Measurements from ENCODE around the gene CDK11B.
A peak's percentile ranks its signal among the peaks of the same experiment; 100 is the strongest.

The CDK11B gene

DNA sequence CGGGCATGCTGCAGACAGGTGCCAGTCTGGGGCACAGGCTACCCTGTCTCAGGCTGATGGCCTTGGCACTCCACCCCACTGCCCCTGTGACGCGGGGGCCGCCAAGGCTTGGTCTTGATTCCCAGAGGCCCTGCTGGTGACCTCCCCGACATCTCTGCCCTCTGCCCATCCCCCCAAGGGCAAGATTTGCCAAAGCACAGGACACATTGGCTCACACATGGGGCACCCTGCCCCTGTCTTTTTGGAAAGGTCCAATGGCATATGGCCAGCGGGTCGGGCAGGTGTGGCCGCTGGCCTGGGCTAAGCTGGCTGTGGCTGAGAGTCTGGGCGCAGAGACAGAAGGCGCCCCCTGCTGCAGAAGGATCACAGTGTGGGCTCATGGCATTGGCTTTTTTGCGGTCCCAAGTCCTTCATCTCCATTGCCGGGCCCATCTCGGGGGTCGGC, 38.9 kb downstream of the CDK11B start:
- no peak for TF ChIP-seq POLR2AphosphoS5 (IDR thresholded peaks at IDR 0.05; ENCODE audit: low read depth)
- no peak for TF ChIP-seq GABPA (IDR thresholded peaks at IDR 0.05; ENCODE audit: low read depth)
- TF ChIP-seq, protein P1, sequence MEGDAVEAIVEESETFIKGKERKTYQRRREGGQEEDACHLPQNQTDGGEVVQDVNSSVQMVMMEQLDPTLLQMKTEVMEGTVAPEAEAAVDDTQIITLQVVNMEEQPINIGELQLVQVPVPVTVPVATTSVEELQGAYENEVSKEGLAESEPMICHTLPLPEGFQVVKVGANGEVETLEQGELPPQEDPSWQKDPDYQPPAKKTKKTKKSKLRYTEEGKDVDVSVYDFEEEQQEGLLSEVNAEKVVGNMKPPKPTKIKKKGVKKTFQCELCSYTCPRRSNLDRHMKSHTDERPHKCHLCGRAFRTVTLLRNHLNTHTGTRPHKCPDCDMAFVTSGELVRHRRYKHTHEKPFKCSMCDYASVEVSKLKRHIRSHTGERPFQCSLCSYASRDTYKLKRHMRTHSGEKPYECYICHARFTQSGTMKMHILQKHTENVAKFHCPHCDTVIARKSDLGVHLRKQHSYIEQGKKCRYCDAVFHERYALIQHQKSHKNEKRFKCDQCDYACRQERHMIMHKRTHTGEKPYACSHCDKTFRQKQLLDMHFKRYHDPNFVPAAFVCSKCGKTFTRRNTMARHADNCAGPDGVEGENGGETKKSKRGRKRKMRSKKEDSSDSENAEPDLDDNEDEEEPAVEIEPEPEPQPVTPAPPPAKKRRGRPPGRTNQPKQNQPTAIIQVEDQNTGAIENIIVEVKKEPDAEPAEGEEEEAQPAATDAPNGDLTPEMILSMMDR (IDR thresholded peaks at IDR 0.05; ENCODE audit: insufficient read depth, low read length): peak; percentile 48
- TF ChIP-seq, protein P2, sequence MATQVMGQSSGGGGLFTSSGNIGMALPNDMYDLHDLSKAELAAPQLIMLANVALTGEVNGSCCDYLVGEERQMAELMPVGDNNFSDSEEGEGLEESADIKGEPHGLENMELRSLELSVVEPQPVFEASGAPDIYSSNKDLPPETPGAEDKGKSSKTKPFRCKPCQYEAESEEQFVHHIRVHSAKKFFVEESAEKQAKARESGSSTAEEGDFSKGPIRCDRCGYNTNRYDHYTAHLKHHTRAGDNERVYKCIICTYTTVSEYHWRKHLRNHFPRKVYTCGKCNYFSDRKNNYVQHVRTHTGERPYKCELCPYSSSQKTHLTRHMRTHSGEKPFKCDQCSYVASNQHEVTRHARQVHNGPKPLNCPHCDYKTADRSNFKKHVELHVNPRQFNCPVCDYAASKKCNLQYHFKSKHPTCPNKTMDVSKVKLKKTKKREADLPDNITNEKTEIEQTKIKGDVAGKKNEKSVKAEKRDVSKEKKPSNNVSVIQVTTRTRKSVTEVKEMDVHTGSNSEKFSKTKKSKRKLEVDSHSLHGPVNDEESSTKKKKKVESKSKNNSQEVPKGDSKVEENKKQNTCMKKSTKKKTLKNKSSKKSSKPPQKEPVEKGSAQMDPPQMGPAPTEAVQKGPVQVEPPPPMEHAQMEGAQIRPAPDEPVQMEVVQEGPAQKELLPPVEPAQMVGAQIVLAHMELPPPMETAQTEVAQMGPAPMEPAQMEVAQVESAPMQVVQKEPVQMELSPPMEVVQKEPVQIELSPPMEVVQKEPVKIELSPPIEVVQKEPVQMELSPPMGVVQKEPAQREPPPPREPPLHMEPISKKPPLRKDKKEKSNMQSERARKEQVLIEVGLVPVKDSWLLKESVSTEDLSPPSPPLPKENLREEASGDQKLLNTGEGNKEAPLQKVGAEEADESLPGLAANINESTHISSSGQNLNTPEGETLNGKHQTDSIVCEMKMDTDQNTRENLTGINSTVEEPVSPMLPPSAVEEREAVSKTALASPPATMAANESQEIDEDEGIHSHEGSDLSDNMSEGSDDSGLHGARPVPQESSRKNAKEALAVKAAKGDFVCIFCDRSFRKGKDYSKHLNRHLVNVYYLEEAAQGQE (IDR thresholded peaks at IDR 0.05; ENCODE audit: insufficient replicate concordance, low read depth): no peak
- no peak overlapping the region for H3K4me3 ChIP-seq (replicated peaks; ENCODE audit: insufficient read depth, low read length)
- DNase-seq (ENCODE audit: low read depth in 1 of 2, low spot score in 1 of 2): peak in 1 of 2 experiments; percentile 31
- H3K27me3 ChIP-seq (ENCODE audit: insufficient read depth, poor library complexity, severe bottlenecking): no peaks in the 10 kb centered on the region
- H3K27ac ChIP-seq (replicated peaks): no peak overlapping the region

DNA sequence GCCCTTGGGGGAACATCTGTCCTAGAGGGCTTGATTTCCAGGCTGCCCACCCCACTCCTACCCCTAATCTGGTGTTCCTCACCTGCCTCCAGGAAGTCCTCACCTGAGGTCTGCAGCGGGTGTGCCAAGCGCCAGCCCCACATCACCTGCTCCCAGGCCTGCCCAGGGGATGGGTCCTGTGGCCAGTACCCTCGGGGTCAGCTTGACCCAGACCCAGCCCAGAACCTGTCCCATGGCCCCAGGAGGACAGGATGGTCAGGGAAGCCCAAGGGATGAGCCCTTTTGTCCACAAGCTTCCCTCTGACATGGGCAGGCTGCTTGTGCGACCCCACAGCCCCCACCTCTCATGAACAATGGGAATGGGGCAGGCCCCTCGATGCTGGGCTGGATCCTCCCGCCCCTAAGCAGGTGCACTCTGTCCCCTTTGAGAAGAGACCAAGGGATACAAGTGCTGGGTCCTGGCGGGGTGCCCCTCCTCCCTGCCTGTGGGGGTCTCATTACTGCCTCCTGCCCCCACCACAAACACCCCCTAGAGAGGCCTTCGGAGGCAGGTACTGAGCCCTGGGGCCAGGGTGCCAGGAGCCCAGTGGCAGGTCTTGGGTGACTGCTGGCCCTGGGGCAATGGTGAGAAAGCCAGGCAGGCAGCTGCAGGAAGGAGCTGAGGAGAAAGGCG, 40.3 kb downstream of the CDK11B start:
- TF ChIP-seq, protein P2 (IDR thresholded peaks at IDR 0.05; ENCODE audit: insufficient replicate concordance, low read depth): no peak
- no peak for TF ChIP-seq GABPA (IDR thresholded peaks at IDR 0.05; ENCODE audit: low read depth)
- no peak overlapping the region for H3K27ac ChIP-seq (replicated peaks)
- DNase-seq (ENCODE audit: low read depth in 1 of 2, low spot score in 1 of 2): no peak
- H3K4me3 ChIP-seq (replicated peaks; ENCODE audit: insufficient read depth, low read length): no peak overlapping the region
- H3K27me3 ChIP-seq (ENCODE audit: insufficient read depth, poor library complexity, severe bottlenecking): no peaks in the 10 kb centered on the region

DNA sequence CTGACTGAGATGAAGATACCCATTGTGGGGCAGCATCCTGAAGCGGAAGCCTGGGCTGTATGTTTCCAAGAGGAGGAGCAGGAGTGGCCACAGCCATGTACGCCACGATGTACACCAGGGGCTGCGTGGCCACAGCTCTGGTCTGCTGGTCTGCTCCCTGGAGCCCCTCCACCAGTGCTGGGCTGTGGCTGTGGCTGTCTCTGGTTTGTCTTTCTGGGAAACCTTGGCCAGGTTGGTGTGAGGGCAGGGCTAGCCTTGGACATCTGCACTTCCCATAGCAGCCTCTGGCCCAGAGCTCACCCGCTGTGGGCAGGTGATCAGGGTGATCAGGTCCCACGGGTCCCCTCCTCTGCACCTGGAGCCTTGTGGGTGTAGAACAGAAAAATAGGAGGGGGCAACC, 40.9 kb downstream of the CDK11B start:
- DNase-seq (ENCODE audit: low read depth in 1 of 2, low spot score in 1 of 2): no peak
- Histone ChIP-seq H3K27me3 (ENCODE audit: insufficient read depth, poor library complexity, severe bottlenecking) (no peaks in the 10 kb centered on the region), H3K27ac (replicated peaks) (no peak overlapping the region), H3K4me3 (replicated peaks; ENCODE audit: insufficient read depth, low read length) (no peak overlapping the region)
- no peak for TF ChIP-seq POLR2AphosphoS5 (IDR thresholded peaks at IDR 0.05; ENCODE audit: low read depth)
- TF ChIP-seq, protein P1 (IDR thresholded peaks at IDR 0.05; ENCODE audit: insufficient read depth, low read length): no peak
- no peak for TF ChIP-seq GABPA (IDR thresholded peaks at IDR 0.05; ENCODE audit: low read depth)
- TF ChIP-seq, protein P2 (IDR thresholded peaks at IDR 0.05; ENCODE audit: insufficient replicate concordance, low read depth): no peak
- no peak for TF ChIP-seq SPI1 (IDR thresholded peaks at IDR 0.05; ENCODE audit: borderline replicate concordance, low read depth)

All from HL-60 (cell line).